ENCODE measurements around the gene L1TD1. TPM values are rescaled to one million over a fixed set of nuclear protein-coding genes. Genes with fewer than 3 reads are reported as not detected.

Gene L1TD1
- total RNA-seq, 4 donors from 2014 or later: 0.42 TPM; not detected in 3

- DNase-seq (ENCODE audit: extremely low spot score): no peak
- TF ChIP-seq EP300 (IDR thresholded peaks at IDR 0.05) (no peak), POLR2A (IDR thresholded peaks at IDR 0.05; ENCODE audit: low read depth) (no peak), CTCF (IDR thresholded peaks at IDR 0.05) (no peak), POLR2AphosphoS5 (IDR thresholded peaks at IDR 0.05) (no peak)
- WGBS: 81% methylated on average over 1 of the region's 1 CpG
- Histone ChIP-seq H3K9me3 (peaks cover 0 to 18% (median 10%) of the 10 kb centered on the region in 4 donors), H3K27ac (replicated peaks in 1 of 4) (no peak overlapping the region), H3K4me1 (no peaks in the 10 kb centered on the region), H3K36me3 (no peaks in the 10 kb centered on the region), H3K27me3 (no peaks in the 10 kb centered on the region), H3K4me3 (no peak overlapping the region)
- intact Hi-C loops (cut with DNase I): no loop called here
Observed at GRCh38 chr1:62209931-62210595, 15.4 kb downstream of the L1TD1 start.

DNA sequence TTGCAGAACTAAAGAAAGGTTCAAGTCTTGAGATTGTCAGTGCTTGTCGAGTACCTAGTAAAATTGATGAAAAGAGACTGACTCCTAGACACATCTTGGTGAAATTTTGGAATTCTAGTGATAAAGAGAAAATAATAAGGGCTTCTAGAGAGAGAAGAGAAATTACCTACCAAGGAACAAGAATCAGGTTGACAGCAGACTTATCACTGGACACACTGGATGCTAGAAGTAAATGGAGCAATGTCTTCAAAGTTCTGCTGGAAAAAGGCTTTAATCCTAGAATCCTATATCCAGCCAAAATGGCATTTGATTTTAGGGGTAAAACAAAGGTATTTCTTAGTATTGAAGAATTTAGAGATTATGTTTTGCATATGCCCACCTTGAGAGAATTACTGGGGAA lies 16.3 kb downstream of the L1TD1 start:
- H3K36me3 ChIP-seq: no peaks in the 10 kb centered on the region
- H3K9me3 ChIP-seq: peaks cover 0 to 18% (median 10%) of the 10 kb centered on the region in 4 donors
- 94% methylated on average over 1 of the region's 1 CpG for whole genome bisulfite sequencing
- H3K4me3 ChIP-seq: no peak overlapping the region
- no peak overlapping the region for H3K27ac ChIP-seq (replicated peaks in 1 of 4)
- intact Hi-C loops (cut with DNase I): no loop called here
- DNase-seq (ENCODE audit: extremely low spot score): no peak
- no peaks in the 10 kb centered on the region for H3K27me3 ChIP-seq
- TF ChIP-seq EP300 (IDR thresholded peaks at IDR 0.05) (no peak), POLR2A (IDR thresholded peaks at IDR 0.05; ENCODE audit: low read depth) (no peak), POLR2AphosphoS5 (IDR thresholded peaks at IDR 0.05) (no peak), CTCF (IDR thresholded peaks at IDR 0.05) (no peak)
- no peaks in the 10 kb centered on the region for H3K4me1 ChIP-seq

DNA sequence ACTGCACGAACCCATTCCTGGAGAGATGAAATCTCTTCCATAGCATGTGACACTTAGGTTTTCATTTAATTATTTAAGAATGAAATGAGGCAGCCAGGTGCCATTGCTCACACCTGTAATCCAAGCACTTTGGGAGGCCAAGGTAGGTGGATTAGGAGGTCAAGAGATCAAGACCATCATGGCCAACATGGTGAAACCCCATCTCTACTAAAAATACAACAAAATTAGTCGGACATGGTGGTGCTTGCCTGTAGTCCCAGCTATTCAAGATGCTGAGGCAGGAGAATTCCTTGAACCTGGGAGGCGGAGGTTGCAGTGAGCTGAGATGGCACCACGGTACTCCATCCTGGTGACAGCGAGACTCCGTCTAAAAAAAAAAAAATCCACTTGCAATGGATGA lies 17.8 kb downstream of the L1TD1 start:
- 93% methylated on average over 6 of the region's 6 CpGs for WGBS
- DNase-seq (ENCODE audit: extremely low spot score): no peak
- H3K4me3 ChIP-seq: no peak overlapping the region
- intact Hi-C loops (cut with DNase I): no loop called here
- H3K9me3 ChIP-seq: peaks cover 0 to 18% (median 10%) of the 10 kb centered on the region in 4 donors
- no peaks in the 10 kb centered on the region for H3K27me3 ChIP-seq
- TF ChIP-seq POLR2AphosphoS5 (IDR thresholded peaks at IDR 0.05): no peak
- TF ChIP-seq CTCF (IDR thresholded peaks at IDR 0.05): no peak
- no peak for TF ChIP-seq EP300 (IDR thresholded peaks at IDR 0.05)
- TF ChIP-seq POLR2A (IDR thresholded peaks at IDR 0.05; ENCODE audit: low read depth): no peak
- no peak overlapping the region for H3K27ac ChIP-seq (replicated peaks in 1 of 4)
- H3K4me1 ChIP-seq: no peaks in the 10 kb centered on the region
- no peaks in the 10 kb centered on the region for H3K36me3 ChIP-seq

GRCh38 chr1:62213075-62213914 lies 18.6 kb downstream of the L1TD1 start:
- Histone ChIP-seq H3K4me3 (no peak overlapping the region), H3K9me3 (peaks cover 0 to 18% (median 10%) of the 10 kb centered on the region in 4 donors), H3K4me1 (no peaks in the 10 kb centered on the region), H3K36me3 (no peaks in the 10 kb centered on the region), H3K27me3 (no peaks in the 10 kb centered on the region), H3K27ac (replicated peaks in 1 of 4) (no peak overlapping the region)
- 80% methylated on average over 4 of the region's 6 CpGs for WGBS
- intact Hi-C loops (cut with DNase I): no loop called here
- no peak for TF ChIP-seq POLR2A (IDR thresholded peaks at IDR 0.05; ENCODE audit: low read depth)
- no peak for TF ChIP-seq EP300 (IDR thresholded peaks at IDR 0.05)
- no peak for TF ChIP-seq POLR2AphosphoS5 (IDR thresholded peaks at IDR 0.05)
- no peak for TF ChIP-seq CTCF (IDR thresholded peaks at IDR 0.05)
- DNase-seq (ENCODE audit: extremely low spot score): no peak
